Measurements from ENCODE around the gene MRM2. TPM values are rescaled to one million over a fixed set of nuclear protein-coding genes. Genes with fewer than 3 reads are reported as not detected.

MRM2 gene
- total and polyA plus RNA-seq, 10 of the 15 experiments (the other 5 are each of a cell fraction or from before 2014, with no cell fraction given), result 43.2 to 128 (median 71.4) TPM

- TF ChIP-seq PRDM15 (CRISPR knock-in tag; IDR thresholded peaks at IDR 0.05) (no peak), GABPA (IDR thresholded peaks at IDR 0.05; ENCODE audit: low read depth) (no peak), IKZF1 (conservative IDR thresholded peaks at IDR 0.05) (no peak), CBFB (IDR thresholded peaks at IDR 0.05; ENCODE audit: low read depth) (no peak), SIN3A (IDR thresholded peaks at IDR 0.05; ENCODE audit: low read depth, low read length) (no peak), BRCA1 (IDR thresholded peaks at IDR 0.05; ENCODE audit: low read depth, low read length) (no peak), KDM1A (IDR thresholded peaks at IDR 0.05; ENCODE audit: borderline replicate concordance) (no peak), ETV6 (conservative IDR thresholded peaks at IDR 0.05 in 1 of 2, IDR thresholded peaks at IDR 0.05 in 1 of 2; ENCODE audit: borderline replicate concordance in 1 of 2, low read depth in 1 of 2) (no peak), SIX5 (IDR thresholded peaks at IDR 0.05; ENCODE audit: low read depth, low read length, severe bottlenecking) (no peak), BMI1 (IDR thresholded peaks at IDR 0.05; ENCODE audit: borderline replicate concordance) (no peak), CHD4 (IDR thresholded peaks at IDR 0.05) (no peak), CEBPB (IDR thresholded peaks at IDR 0.05; ENCODE audit: borderline replicate concordance in 1 of 2, low read depth in 2 of 2, low read length in 2 of 2) (no peak), POLR2AphosphoS5 (IDR thresholded peaks at IDR 0.05; ENCODE audit: low read length) (no peak)
Measured at GRCh38 chr7:2251381-2251780, 9.4 kb upstream of the MRM2 start (continued).
